Measurements from ENCODE around the gene CFAP54.

CFAP54 gene

GRCh38 chr12:96892104-96892503, 402.7 kb downstream of the CFAP54 start:
- DNase-seq (ENCODE audit: low spot score) = no peak

DNA sequence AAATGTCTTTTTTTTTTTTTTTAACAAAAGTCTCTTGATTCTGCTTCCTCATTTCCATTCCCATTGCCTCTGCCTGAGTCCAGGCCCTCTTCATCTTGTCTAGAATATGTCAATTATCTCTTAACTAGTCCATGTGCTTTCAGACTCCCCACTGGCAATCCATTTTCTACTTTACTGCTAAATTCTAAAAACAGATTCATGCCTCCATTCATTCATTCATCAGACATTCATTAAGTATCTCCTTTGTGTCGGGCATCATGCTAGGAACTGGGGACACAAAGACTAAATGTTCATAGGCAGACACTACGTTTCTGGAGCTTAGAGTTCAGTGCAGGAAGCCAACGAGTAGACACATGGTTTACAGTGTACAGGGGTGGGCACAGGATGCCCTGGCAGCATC, 408.0 kb downstream of the CFAP54 start:
- no peak for DNase-seq (ENCODE audit: low spot score)

DNA sequence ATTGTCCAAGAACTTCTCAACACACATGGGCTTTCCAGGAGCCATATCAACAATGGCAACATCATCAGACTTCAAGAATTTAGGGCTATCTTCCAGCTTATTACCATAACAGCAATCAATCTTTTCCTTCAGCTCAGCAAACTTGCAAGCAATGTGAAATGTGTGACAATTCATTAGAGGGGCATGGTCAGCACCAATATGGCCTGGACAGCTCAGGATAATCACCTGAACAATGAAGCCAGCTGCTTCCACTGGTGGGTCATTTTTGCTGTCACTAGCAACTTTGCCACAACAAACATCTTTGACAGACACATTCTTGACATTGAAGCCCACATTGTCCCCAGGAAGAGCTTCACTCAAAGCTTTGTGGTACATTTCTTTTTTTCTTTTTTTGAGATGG, 411.8 kb downstream of the CFAP54 start:
- DNase-seq (ENCODE audit: low spot score) = no peak

- no peak for DNase-seq (ENCODE audit: low spot score)
Measured at GRCh38 chr12:96902076-96902475, 412.7 kb downstream of the CFAP54 start.

DNA sequence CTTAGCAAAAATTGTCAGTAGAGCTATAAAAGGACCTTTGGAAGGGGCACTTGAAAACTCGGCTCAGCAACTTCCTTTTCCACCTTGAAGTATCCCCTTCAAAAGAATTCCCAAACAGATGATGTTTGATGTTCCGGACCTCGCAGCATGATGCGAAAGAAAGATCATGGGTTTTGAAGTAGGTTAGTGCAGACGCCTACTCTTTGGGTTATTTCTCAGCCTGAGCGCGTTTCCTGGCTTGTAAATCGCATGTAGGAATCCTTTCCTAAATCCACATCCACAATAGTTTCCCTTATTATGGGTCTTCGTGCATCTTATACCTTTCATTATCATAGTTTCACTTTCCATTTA, 417.1 kb downstream of the CFAP54 start:
- DNase-seq (ENCODE audit: low spot score) = no peak

DNA sequence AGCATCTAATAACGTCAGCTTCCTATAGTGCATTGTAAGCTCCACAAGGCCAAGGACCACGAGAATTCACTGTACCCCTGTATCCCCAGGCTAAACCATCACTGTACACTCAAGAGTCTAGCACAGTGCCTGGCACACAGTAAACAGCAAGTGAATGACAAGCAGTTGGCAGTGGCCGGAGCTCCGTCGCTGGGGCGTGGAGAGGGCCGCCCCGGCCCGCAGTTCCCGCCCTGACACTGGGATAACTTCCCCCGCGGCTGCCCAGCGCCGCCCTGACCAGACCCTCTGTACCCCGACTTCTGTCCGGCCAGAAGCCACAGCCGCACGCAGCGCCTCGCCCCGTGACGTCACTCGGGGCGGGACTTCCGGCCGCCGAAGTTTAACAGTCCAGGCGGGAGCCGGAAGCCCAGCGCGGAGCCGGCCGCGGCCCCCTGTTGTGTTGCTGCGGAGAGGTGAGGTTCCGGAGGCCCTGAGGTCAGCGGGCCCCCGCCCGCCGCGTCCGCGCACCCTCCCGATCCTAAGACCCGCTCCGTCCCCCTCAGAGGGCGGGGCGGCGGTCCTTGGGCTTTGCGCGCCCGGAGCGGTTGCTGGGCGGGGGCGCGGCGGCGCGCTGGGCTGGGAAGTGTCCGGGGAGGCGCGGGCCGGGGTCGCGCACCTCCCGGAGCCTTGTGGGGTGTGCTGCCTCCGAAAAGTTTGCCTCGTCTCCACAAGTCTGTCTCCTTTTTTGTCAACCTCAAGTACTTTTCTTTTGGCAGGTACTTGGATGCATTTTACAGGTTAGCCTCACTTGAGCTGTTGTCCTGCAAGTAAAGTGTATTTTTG, 417.7 kb downstream of the CFAP54 start, which contains the start of gene NEDD1:
Gene NEDD1 (plus strand): TSS at position 409 of the 822 bp plus-strand sequence. CDS start 2,503 bp downstream, outside the sequence.
- DNase-seq (ENCODE audit: low spot score) = peak; percentile 76

- DNase-seq (ENCODE audit: low spot score) = peak; percentile 11
Measured at GRCh38 chr12:96907671-96908422, 418.5 kb downstream of the CFAP54 start.

- no peak for DNase-seq (ENCODE audit: low spot score)
Measured at GRCh38 chr12:96908423-96908675, 419.0 kb downstream of the CFAP54 start.

- DNase-seq (ENCODE audit: low spot score) = no peak
Measured at GRCh38 chr12:96912261-96912660, 422.9 kb downstream of the CFAP54 start.

GRCh38 chr12:96912943-96913342, 423.6 kb downstream of the CFAP54 start:
- DNase-seq (ENCODE audit: low spot score) = no peak

GRCh38 chr12:96919510-96920210, 430.3 kb downstream of the CFAP54 start:
- DNase-seq (ENCODE audit: low spot score) = no peak

All from CD4-positive, alpha-beta T cell treated with Interleukin-6 at 100 ng/mL for 8 hours (primary cell).